ENCODE data around the gene NAALADL2.

NAALADL2 gene

GRCh38 chr3:175233957-175234940, 375.1 kb downstream of the NAALADL2 start:
- no peak overlapping the region for H3K27ac ChIP-seq (ENCODE audit: low read depth, low read length, poor library complexity, severe bottlenecking)
- H3K9ac ChIP-seq (ENCODE audit: low read length), result no peak overlapping the region
- H3K36me3 ChIP-seq (ENCODE audit: insufficient read depth, low read length), result no peaks in the 10 kb centered on the region

DNA sequence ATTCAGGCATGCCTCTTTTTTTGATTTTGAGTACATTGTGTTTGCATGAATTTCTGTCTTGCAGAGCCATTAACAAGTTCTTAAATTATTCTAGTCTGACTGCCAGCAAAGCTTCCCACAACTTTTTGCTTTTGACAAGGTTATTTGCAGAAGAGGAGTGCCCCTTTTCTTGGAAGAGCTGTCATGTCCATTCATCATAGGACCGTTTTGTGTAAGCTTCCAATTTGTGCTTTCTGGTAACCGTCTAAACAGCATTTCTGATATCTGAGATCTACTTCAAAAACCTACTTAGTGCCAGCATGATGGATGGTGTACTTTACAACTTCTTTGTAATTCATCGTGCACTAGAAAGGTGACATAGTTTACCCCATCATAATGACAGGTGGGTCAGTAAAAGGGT, 379.7 kb downstream of the NAALADL2 start:
- TF ChIP-seq EZH2 (IDR thresholded peaks at IDR 0.05; ENCODE audit: borderline replicate concordance, low read length) (no peak), CTCF (IDR thresholded peaks at IDR 0.05; ENCODE audit: low read length) (no peak)
- no peaks in the 10 kb centered on the region for H3K9me3 ChIP-seq (ENCODE audit: low read length)

More at GRCh38 chr3:175233957-175234940, 375.1 kb downstream of the NAALADL2 start:
- Histone ChIP-seq H3K9me3 (ENCODE audit: low read length) (no peaks in the 10 kb centered on the region), H3K79me2 (ENCODE audit: insufficient read depth, low read length) (no peaks in the 10 kb centered on the region), H4K20me1 (ENCODE audit: insufficient read depth, low read length) (no peaks in the 10 kb centered on the region), H3K4me2 (ENCODE audit: low read length) (no peak overlapping the region), H2AFZ (ENCODE audit: low read length) (no peak overlapping the region), H3K27me3 (ENCODE audit: insufficient read depth, low read length) (no peaks in the 10 kb centered on the region), H3K9me2 (ENCODE audit: low read depth, low read length) (no peaks in the 10 kb centered on the region), H3K4me1 (ENCODE audit: insufficient read depth, low read length, severe bottlenecking) (peaks cover 6% of the 10 kb centered on the region), H3K4me3 (ENCODE audit: low read depth, low read length, poor library complexity, severe bottlenecking) (no peak overlapping the region), H3F3A (ENCODE audit: insufficient read depth, low read length) (no peaks in the 10 kb centered on the region)
- TF ChIP-seq CTCF (IDR thresholded peaks at IDR 0.05; ENCODE audit: low read length), result no peak
- TF ChIP-seq EZH2 (IDR thresholded peaks at IDR 0.05; ENCODE audit: borderline replicate concordance, low read length), result no peak

DNA sequence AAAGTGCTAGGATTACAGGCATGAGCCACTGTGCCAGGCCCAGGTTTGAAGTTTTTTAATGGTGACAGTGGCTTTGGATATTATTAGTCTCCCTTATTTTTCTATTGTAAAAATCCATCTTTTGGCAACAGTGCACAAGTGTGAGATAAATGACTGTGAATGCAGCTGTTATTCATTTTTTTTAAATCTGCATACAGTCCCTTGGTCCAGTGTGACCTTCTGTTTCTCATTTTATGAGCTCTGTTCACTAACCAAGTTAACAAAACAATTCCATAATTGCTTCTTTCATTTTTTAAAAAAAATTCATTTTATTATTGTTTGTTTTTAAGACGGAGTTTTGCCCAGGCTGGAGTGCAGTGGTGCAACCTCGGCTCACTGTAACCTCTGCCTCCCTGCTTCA, 381.8 kb downstream of the NAALADL2 start:
- H3K4me1 ChIP-seq (ENCODE audit: insufficient read depth, low read length, severe bottlenecking), result peaks cover 1% of the 10 kb centered on the region
- H3K79me2 ChIP-seq (ENCODE audit: insufficient read depth, low read length), result no peaks in the 10 kb centered on the region
- no peak overlapping the region for H3K4me3 ChIP-seq (ENCODE audit: low read depth, low read length, poor library complexity, severe bottlenecking)
- H3K4me2 ChIP-seq (ENCODE audit: low read length), result no peak overlapping the region
- H3K9me3 ChIP-seq (ENCODE audit: low read length), result no peaks in the 10 kb centered on the region
- H3K36me3 ChIP-seq (ENCODE audit: insufficient read depth, low read length), result no peaks in the 10 kb centered on the region
- no peak overlapping the region for H3K27ac ChIP-seq (ENCODE audit: low read depth, low read length, poor library complexity, severe bottlenecking)
- H3F3A ChIP-seq (ENCODE audit: insufficient read depth, low read length), result no peaks in the 10 kb centered on the region
- H2AFZ ChIP-seq (ENCODE audit: low read length), result no peak overlapping the region
- no peak overlapping the region for H3K9ac ChIP-seq (ENCODE audit: low read length)
- H4K20me1 ChIP-seq (ENCODE audit: insufficient read depth, low read length), result no peaks in the 10 kb centered on the region
- no peaks in the 10 kb centered on the region for H3K9me2 ChIP-seq (ENCODE audit: low read depth, low read length)
- no peak for TF ChIP-seq EZH2 (IDR thresholded peaks at IDR 0.05; ENCODE audit: borderline replicate concordance, low read length)
- no peak for TF ChIP-seq CTCF (IDR thresholded peaks at IDR 0.05; ENCODE audit: low read length)
- no peaks in the 10 kb centered on the region for H3K27me3 ChIP-seq (ENCODE audit: insufficient read depth, low read length)

More for the DNA sequence above, 379.7 kb downstream of the NAALADL2 start:
- no peaks in the 10 kb centered on the region for H4K20me1 ChIP-seq (ENCODE audit: insufficient read depth, low read length)
- no peaks in the 10 kb centered on the region for H3K36me3 ChIP-seq (ENCODE audit: insufficient read depth, low read length)
- no peak overlapping the region for H3K27ac ChIP-seq (ENCODE audit: low read depth, low read length, poor library complexity, severe bottlenecking)
- H3K4me2 ChIP-seq (ENCODE audit: low read length), result no peak overlapping the region
- H3K79me2 ChIP-seq (ENCODE audit: insufficient read depth, low read length), result no peaks in the 10 kb centered on the region
- H3K27me3 ChIP-seq (ENCODE audit: insufficient read depth, low read length), result no peaks in the 10 kb centered on the region
- H2AFZ ChIP-seq (ENCODE audit: low read length), result no peak overlapping the region
- no peak overlapping the region for H3K9ac ChIP-seq (ENCODE audit: low read length)
- peaks cover 6% of the 10 kb centered on the region for H3K4me1 ChIP-seq (ENCODE audit: insufficient read depth, low read length, severe bottlenecking)
- no peak overlapping the region for H3K4me3 ChIP-seq (ENCODE audit: low read depth, low read length, poor library complexity, severe bottlenecking)
- H3F3A ChIP-seq (ENCODE audit: insufficient read depth, low read length), result no peaks in the 10 kb centered on the region
- no peaks in the 10 kb centered on the region for H3K9me2 ChIP-seq (ENCODE audit: low read depth, low read length)

Data from OCI-LY1 (cell line).